CD4-positive, alpha-beta T cell treated with Interleukin-17A for 1 hour (primary cell): Measurements from ENCODE around the gene CXADR.
"Not testable (repeated sequence)": the region's sequence is repeated elsewhere in the genome, so short reads cannot be mapped to it uniquely, and the experiment has no call there.

Experiments used
- DNase-seq: peaks from one replicate; pipeline ENCODE4 v3.0.0-alpha.2; 2020

Gene CXADR

GRCh38 chr21:17506951-17507350, 5.9 kb upstream of the CXADR start:
- DNase-seq = no peak

- DNase-seq = no peak
These were observed 5.3 kb upstream of the CXADR start for GRCh38 chr21:17507591-17507990.

GRCh38 chr21:17513214-17514123, 626 bp downstream of the CXADR start:
- DNase-seq = peak; percentile 12

- no peak for DNase-seq
These were observed 1.4 kb downstream of the CXADR start for GRCh38 chr21:17514124-17514845.

- not testable (repeated sequence) for DNase-seq
These were observed 4.2 kb downstream of the CXADR start for GRCh38 chr21:17517008-17517407.

GRCh38 chr21:17519208-17519738, 6.4 kb downstream of the CXADR start:
- DNase-seq = no peak

- no peak for DNase-seq
These were observed 7.2 kb downstream of the CXADR start for GRCh38 chr21:17519965-17520609.

- DNase-seq = no peak
These were observed 10.2 kb downstream of the CXADR start for GRCh38 chr21:17523007-17523451.

- DNase-seq = not testable (repeated sequence)
These were observed 11.2 kb downstream of the CXADR start for GRCh38 chr21:17523979-17524494.

- no peak for DNase-seq
These were observed 11.8 kb downstream of the CXADR start for GRCh38 chr21:17524635-17525034.

GRCh38 chr21:17526776-17527175, 13.9 kb downstream of the CXADR start:
- DNase-seq = no peak

- DNase-seq = no peak
These were observed 14.4 kb downstream of the CXADR start for GRCh38 chr21:17527240-17527639.

GRCh38 chr21:17527711-17528110, 14.9 kb downstream of the CXADR start:
- no peak for DNase-seq

GRCh38 chr21:17529648-17530047, 16.8 kb downstream of the CXADR start:
- DNase-seq = no peak

- DNase-seq = no peak
These were observed 19.4 kb downstream of the CXADR start for GRCh38 chr21:17532292-17532691.

- no peak for DNase-seq
These were observed 23.5 kb downstream of the CXADR start for GRCh38 chr21:17536381-17536780.

GRCh38 chr21:17537299-17537698, 24.5 kb downstream of the CXADR start:
- DNase-seq = no peak

GRCh38 chr21:17538576-17538975, 25.7 kb downstream of the CXADR start:
- no peak for DNase-seq

GRCh38 chr21:17539323-17539722, 26.5 kb downstream of the CXADR start:
- no peak for DNase-seq

- DNase-seq = no peak
These were observed 27.0 kb downstream of the CXADR start for GRCh38 chr21:17539743-17540341.

- no peak for DNase-seq
These were observed 27.7 kb downstream of the CXADR start for GRCh38 chr21:17540530-17540929.

- no peak for DNase-seq
These were observed 29.6 kb downstream of the CXADR start for GRCh38 chr21:17542371-17543011.
